Right cardiac atrium (tissue), 5 donors: ENCODE measurements around the gene TEX51. TPM values are rescaled to one million over a fixed set of nuclear protein-coding genes. Genes with fewer than 3 reads are reported as not detected.

Experiments used
- ATAC-seq, 2 donors: fragments of 200-7000 bp; cut with Tn5 transposase; one replicate each; pipeline versions ENCODE4 v1.8.0 to v1.9.1; 2020; ENCODE audit warnings: moderate library complexity in 2 of 2, mild to moderate bottlenecking in 1 of 2
- DNase-seq, 3 donors: peaks; one replicate each; pipeline ENCODE4 v3.0.0-alpha.2; 2020
- H3K27ac ChIP-seq: one replicate; pipeline ENCODE4 v1.5.1; 2013; ENCODE audit warnings: mild to moderate bottlenecking, low read length, control low read depth, moderate library complexity
- H3K27me3 ChIP-seq: one replicate; pipeline ENCODE4 v1.6.1; 2013; ENCODE audit not compliant: control insufficient read depth, insufficient read depth
- H3K4me1 ChIP-seq: one replicate; pipeline ENCODE4 v1.6.1; 2013; ENCODE audit warnings: low read length; ENCODE audit not compliant: control insufficient read depth, insufficient read depth
- H3K4me3 ChIP-seq: one replicate; pipeline ENCODE4 v1.5.1; 2013; ENCODE audit warnings: low read length, control low read depth
- H3K9me3 ChIP-seq: one replicate; pipeline ENCODE4 v1.6.1; 2013; ENCODE audit warnings: low read length; ENCODE audit not compliant: control insufficient read depth
- WGBS: extraction: QIAGEN DNeasy Blood & Tissue Kit; methylation state at CpG from one replicate; pipeline ENCODE4 v1.1.7; 2013; 5-methylcytosine and 5-hydroxymethylcytosine counted together
- intact Hi-C, 4 donors: fragments of 100-400 bp; cut with DNase I; formaldehyde crosslinking; loops; one replicate each; pipeline versions ENCODE4 v1.11.0 to v1.14.0; 2022 to 2023
- polyA plus RNA-seq: library from polyadenylated mRNA; stranded (reverse); fragments of 200-250 nt; gene quantifications from one replicate; pipeline ENCODE4 v1.2.3, GENCODE V29; 2013
- total RNA-seq, 4 donors: library from RNA; stranded (reverse); fragmentation: NEBNext Ultra II Directional; extraction: Animal tissue kit (Norgen Biotek cat#: 25700); gene quantifications; one replicate each; pipeline ENCODE4 v1.2.1, GENCODE V29; 2021
- donor health status: healthy with polysubstance abuse.
- donor health status: DM: no; HTN: yes; CAD: no.
- donor health status: DM: no; HTN: no; CAD: no.
- donor health status: DM: no; HTN: yes; CAD: no; lungs with severe emphysema.
- donor health status: DM: yes; HTN: yes; CAD: no.

Gene TEX51
- total and polyA plus RNA-seq, 5 donors: not detected

- H3K4me3 ChIP-seq: no peak overlapping the region
- no peak overlapping the region for H3K27ac ChIP-seq
- intact Hi-C loops: no loop called here
- H3K9me3 ChIP-seq: no peaks in the 10 kb centered on the region
- WGBS: 47% methylated on average over 1 of the region's 1 CpG
- DNase-seq: no peak
- ATAC-seq: no peak
- H3K27me3 ChIP-seq: no peaks in the 10 kb centered on the region
- H3K4me1 ChIP-seq: no peaks in the 10 kb centered on the region
These were observed 22.4 kb downstream of the TEX51 start for GRCh38 chr2:126921066-126921465.

- Histone ChIP-seq H3K4me1 (no peaks in the 10 kb centered on the region), H3K4me3 (no peak overlapping the region), H3K9me3 (peaks cover 4% of the 10 kb centered on the region), H3K27ac (no peak overlapping the region), H3K27me3 (no peaks in the 10 kb centered on the region)
- ATAC-seq (no peak), DNase-seq (no peak)
- WGBS: 86% methylated on average over 5 of the region's 5 CpGs
- intact Hi-C loops: no loop called here
These were observed 32.4 kb downstream of the TEX51 start for GRCh38 chr2:126930970-126931590.

GRCh38 chr2:126932529-126932928 lies 33.8 kb downstream of the TEX51 start:
- Histone ChIP-seq H3K4me3 (no peak overlapping the region), H3K4me1 (no peaks in the 10 kb centered on the region), H3K27ac (no peak overlapping the region), H3K27me3 (no peaks in the 10 kb centered on the region), H3K9me3 (peaks cover 4% of the 10 kb centered on the region)
- intact Hi-C loops: no loop called here
- DNase-seq (no peak), ATAC-seq (no peak)
- WGBS: 77% methylated on average over 4 of the region's 4 CpGs

GRCh38 chr2:126932966-126933710 lies 34.4 kb downstream of the TEX51 start:
- Histone ChIP-seq H3K4me1 (no peaks in the 10 kb centered on the region), H3K9me3 (peaks cover 4% of the 10 kb centered on the region), H3K27ac (no peak overlapping the region), H3K4me3 (no peak overlapping the region), H3K27me3 (no peaks in the 10 kb centered on the region)
- intact Hi-C loops: no loop called here
- DNase-seq (no peak), ATAC-seq (no peak)
- WGBS: 44% methylated on average over 14 of the region's 14 CpGs

- ATAC-seq: no peak
- no peaks in the 10 kb centered on the region for H3K27me3 ChIP-seq
- no peak overlapping the region for H3K27ac ChIP-seq
- no peaks in the 10 kb centered on the region for H3K4me1 ChIP-seq
- 65% methylated on average over 4 of the region's 4 CpGs for WGBS
- H3K9me3 ChIP-seq: peaks cover 4% of the 10 kb centered on the region
- intact Hi-C loops: no loop called here
- no peak overlapping the region for H3K4me3 ChIP-seq
- no peak for DNase-seq
These were observed 35.0 kb downstream of the TEX51 start for GRCh38 chr2:126933711-126934091.

GRCh38 chr2:126934809-126935208 lies 36.1 kb downstream of the TEX51 start:
- Histone ChIP-seq H3K4me1 (no peaks in the 10 kb centered on the region), H3K4me3 (no peak overlapping the region), H3K27me3 (no peaks in the 10 kb centered on the region), H3K9me3 (peaks cover 4% of the 10 kb centered on the region), H3K27ac (no peak overlapping the region)
- ATAC-seq: no peak
- intact Hi-C loops: no loop called here
- 70% methylated on average over 6 of the region's 6 CpGs for WGBS
- no peak for DNase-seq

- Histone ChIP-seq H3K4me3 (no peak overlapping the region), H3K27ac (no peak overlapping the region), H3K4me1 (no peaks in the 10 kb centered on the region), H3K27me3 (no peaks in the 10 kb centered on the region), H3K9me3 (peaks cover under 1% of the 10 kb centered on the region)
- DNase-seq (no peak), ATAC-seq (no peak)
- intact Hi-C loops: no loop called here
- WGBS: 66% methylated on average over 5 of the region's 5 CpGs
These were observed 37.1 kb downstream of the TEX51 start for GRCh38 chr2:126935774-126936173.

- no peak for DNase-seq
- intact Hi-C loops: no loop called here
- H3K27me3 ChIP-seq: no peaks in the 10 kb centered on the region
- ATAC-seq: no peak
- H3K4me1 ChIP-seq: no peaks in the 10 kb centered on the region
- no peak overlapping the region for H3K4me3 ChIP-seq
- WGBS: 79% methylated on average over 4 of the region's 4 CpGs
- H3K27ac ChIP-seq: no peak overlapping the region
- no peaks in the 10 kb centered on the region for H3K9me3 ChIP-seq
These were observed 37.6 kb downstream of the TEX51 start for GRCh38 chr2:126936219-126936723.

GRCh38 chr2:126940331-126940730 lies 41.6 kb downstream of the TEX51 start:
- no peak overlapping the region for H3K4me3 ChIP-seq
- H3K9me3 ChIP-seq: no peaks in the 10 kb centered on the region
- DNase-seq (no peak), ATAC-seq (no peak)
- no peaks in the 10 kb centered on the region for H3K4me1 ChIP-seq
- 77% methylated on average over 4 of the region's 4 CpGs for WGBS
- H3K27ac ChIP-seq: no peak overlapping the region
- intact Hi-C loops: no loop called here
- no peaks in the 10 kb centered on the region for H3K27me3 ChIP-seq

- Histone ChIP-seq H3K4me3 (no peak overlapping the region), H3K27me3 (no peaks in the 10 kb centered on the region), H3K4me1 (no peaks in the 10 kb centered on the region), H3K9me3 (no peaks in the 10 kb centered on the region), H3K27ac (no peak overlapping the region)
- ATAC-seq (no peak), DNase-seq (no peak)
- intact Hi-C loops: no loop called here
- WGBS: 27% methylated on average over 5 of the region's 5 CpGs
These were observed 43.9 kb downstream of the TEX51 start for GRCh38 chr2:126942427-126943203.
